Progenitor cell of endocrine pancreas (in vitro differentiated cells): ENCODE results near the gene PRR14L. TPM values are rescaled to one million over a fixed set of nuclear protein-coding genes. Genes with fewer than 3 reads are reported as not detected.

Experiments used
- DNase-seq: peaks from one replicate; pipeline ENCODE4 v3.0.0; 2021; ENCODE audit warnings: low spot score; ENCODE audit not compliant: unreplicated experiment
- H3K27ac Mint-ChIP-seq: 2 replicates; pipeline ENCODE4 v1.8.0; 2021; ENCODE audit warnings: mild to moderate bottlenecking, moderate library complexity, mixed read lengths
- H3K27me3 Mint-ChIP-seq: 2 replicates; pipeline ENCODE4 v1.8.0; 2021; ENCODE audit warnings: mixed read lengths
- H3K36me3 Mint-ChIP-seq: 2 replicates; pipeline ENCODE4 v1.8.0; 2022; ENCODE audit warnings: mixed read lengths; ENCODE audit not compliant: insufficient read depth
- H3K4me1 Mint-ChIP-seq: 2 replicates; pipeline ENCODE4 v1.8.0; 2021; ENCODE audit warnings: low read depth, mixed read lengths
- H3K4me3 Mint-ChIP-seq: 2 replicates; pipeline ENCODE4 v1.8.0; 2021; ENCODE audit warnings: low read depth, mild to moderate bottlenecking, moderate library complexity, mixed read lengths
- H3K9me3 Mint-ChIP-seq: 2 replicates; pipeline ENCODE4 v1.8.0; 2021; ENCODE audit warnings: low read depth, mixed read lengths
- total RNA-seq: library from RNA; stranded (reverse); gene quantifications from 2 replicates; pipeline ENCODE4 v1.2.1, GENCODE V29; 2021
- TF ChIP-seq, protein P1 (sequence below): fragments of 200-600 bp; sonication (generic); IDR thresholded peaks from one replicate; pipeline ENCODE4 v1.5.0; 2021; ENCODE audit warnings: antibody characterized with exemption, mild to moderate bottlenecking; ENCODE audit not compliant: unreplicated experiment

Gene PRR14L
- total RNA-seq, 1 donor from 2014 or later, result 87.2 TPM

DNA sequence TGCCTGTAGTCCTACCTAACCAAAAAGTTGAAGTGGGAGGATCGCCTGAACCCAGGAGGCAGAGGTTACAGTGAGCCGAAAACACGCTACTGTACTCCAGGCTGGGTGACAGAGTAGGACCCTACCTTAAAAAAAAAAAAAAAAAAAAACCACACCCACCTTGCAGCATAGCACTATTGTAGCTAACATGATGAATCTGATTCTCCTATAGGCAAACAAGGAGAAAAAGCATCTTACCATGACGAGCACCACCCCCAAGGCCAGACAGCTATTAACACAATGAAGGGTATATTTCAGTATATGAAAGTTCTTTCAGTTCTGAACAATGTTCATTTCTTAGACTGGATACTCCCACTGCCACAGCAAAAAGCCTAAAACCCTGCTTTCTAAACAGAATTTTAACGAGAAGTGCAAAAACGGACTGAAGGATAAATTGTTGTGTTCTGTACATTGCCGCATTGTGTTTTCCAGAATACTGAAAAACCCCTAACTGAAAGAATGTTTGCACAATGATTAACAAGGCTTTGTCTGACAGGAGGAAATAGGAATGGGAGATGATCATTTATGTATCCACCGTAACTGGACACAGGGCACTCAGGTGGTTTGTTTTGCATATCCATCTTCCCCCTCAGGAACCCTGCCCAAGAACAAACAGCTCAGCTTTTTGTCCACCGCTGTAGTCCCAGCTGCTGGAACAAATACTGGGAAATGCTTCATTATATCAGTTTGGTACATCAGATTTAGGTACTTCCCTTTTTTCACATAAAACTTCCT lies 96.8 kb downstream of the PRR14L start:
- peak overlapping the region; percentile 1 for H3K27ac Mint-ChIP-seq
- no peak overlapping the region for H3K4me3 Mint-ChIP-seq
- H3K9me3 Mint-ChIP-seq, result no peaks in the 10 kb centered on the region
- TF ChIP-seq, protein P1, sequence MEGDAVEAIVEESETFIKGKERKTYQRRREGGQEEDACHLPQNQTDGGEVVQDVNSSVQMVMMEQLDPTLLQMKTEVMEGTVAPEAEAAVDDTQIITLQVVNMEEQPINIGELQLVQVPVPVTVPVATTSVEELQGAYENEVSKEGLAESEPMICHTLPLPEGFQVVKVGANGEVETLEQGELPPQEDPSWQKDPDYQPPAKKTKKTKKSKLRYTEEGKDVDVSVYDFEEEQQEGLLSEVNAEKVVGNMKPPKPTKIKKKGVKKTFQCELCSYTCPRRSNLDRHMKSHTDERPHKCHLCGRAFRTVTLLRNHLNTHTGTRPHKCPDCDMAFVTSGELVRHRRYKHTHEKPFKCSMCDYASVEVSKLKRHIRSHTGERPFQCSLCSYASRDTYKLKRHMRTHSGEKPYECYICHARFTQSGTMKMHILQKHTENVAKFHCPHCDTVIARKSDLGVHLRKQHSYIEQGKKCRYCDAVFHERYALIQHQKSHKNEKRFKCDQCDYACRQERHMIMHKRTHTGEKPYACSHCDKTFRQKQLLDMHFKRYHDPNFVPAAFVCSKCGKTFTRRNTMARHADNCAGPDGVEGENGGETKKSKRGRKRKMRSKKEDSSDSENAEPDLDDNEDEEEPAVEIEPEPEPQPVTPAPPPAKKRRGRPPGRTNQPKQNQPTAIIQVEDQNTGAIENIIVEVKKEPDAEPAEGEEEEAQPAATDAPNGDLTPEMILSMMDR, result no peak
- H3K27me3 Mint-ChIP-seq, result no peaks in the 10 kb centered on the region
- no peak for DNase-seq
- peaks cover 4% of the 10 kb centered on the region for H3K36me3 Mint-ChIP-seq
- H3K4me1 Mint-ChIP-seq, result peaks cover 10% of the 10 kb centered on the region

DNA sequence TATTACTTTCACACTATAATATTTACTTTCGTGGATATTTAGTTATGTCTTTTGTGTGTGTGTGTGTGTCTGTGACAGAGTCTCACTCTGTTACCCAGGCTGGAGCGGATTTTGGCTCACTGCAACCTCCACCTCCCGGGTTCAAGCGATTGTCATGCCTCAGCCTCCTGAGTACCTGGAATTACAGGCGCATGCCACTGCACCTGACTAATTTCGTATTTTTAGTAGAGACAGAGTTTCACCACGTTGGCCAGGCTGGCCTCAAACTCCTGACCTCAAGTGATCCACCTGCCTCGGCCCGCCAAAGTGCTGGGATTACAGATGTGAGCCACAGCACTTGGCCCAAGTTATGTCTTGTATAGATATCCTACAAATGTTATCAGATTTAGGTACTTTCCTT lies 97.8 kb downstream of the PRR14L start:
- peaks cover 10% of the 10 kb centered on the region for H3K4me1 Mint-ChIP-seq
- no peak overlapping the region for H3K4me3 Mint-ChIP-seq
- DNase-seq, result no peak
- no peaks in the 10 kb centered on the region for H3K27me3 Mint-ChIP-seq
- TF ChIP-seq, protein P1, result no peak
- no peaks in the 10 kb centered on the region for H3K9me3 Mint-ChIP-seq
- H3K36me3 Mint-ChIP-seq, result peaks cover 4% of the 10 kb centered on the region
- no peak overlapping the region for H3K27ac Mint-ChIP-seq

DNA sequence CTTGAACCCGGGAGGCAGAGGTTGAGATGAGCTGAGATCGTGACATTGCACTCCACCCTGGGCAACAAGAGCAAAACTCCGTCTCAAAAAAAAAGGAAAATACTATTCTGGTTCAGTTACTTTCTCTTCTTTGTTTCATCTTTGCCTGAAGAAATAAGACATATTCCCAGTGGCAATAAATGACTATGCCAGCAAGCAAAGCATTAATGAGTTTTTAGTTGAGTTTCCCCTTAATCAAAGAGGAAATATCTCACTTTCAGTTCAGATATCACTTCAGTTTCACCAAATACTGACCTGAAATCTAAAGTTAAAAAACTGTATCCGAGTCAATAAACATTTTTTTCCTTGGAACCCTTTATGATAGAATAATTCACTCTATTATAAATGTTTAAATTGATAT lies 98.3 kb downstream of the PRR14L start:
- Mint-ChIP-seq H3K4me1 (peaks cover 10% of the 10 kb centered on the region), H3K27me3 (no peaks in the 10 kb centered on the region), H3K27ac (no peak overlapping the region), H3K4me3 (no peak overlapping the region), H3K36me3 (peaks cover 4% of the 10 kb centered on the region), H3K9me3 (no peaks in the 10 kb centered on the region)
- TF ChIP-seq, protein P1, result no peak
- DNase-seq, result no peak

DNA sequence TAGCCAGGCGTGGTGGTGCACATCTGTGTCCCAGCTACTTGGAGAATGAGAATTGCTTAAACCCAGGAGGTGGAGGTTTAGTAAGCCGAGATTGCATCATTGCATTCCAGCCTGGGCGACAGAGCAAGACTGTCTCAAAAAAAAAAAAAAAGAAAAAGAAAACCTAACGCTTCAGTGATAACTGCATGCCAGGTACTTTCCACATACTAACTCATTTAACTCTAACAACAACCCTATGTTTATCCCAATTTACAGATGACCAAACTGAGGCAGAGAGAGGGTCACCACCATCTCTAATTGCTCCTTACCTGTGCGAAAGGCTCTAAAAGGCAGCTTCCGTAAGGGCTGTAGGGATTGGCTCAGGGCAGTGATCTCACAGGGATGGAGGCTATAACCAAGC lies 99.5 kb downstream of the PRR14L start:
- no peak overlapping the region for H3K27ac Mint-ChIP-seq
- TF ChIP-seq, protein P1, result no peak
- H3K27me3 Mint-ChIP-seq, result no peaks in the 10 kb centered on the region
- no peak overlapping the region for H3K4me3 Mint-ChIP-seq
- peaks cover 4% of the 10 kb centered on the region for H3K36me3 Mint-ChIP-seq
- H3K9me3 Mint-ChIP-seq, result no peaks in the 10 kb centered on the region
- DNase-seq, result no peak
- H3K4me1 Mint-ChIP-seq, result peaks cover 10% of the 10 kb centered on the region

DNA sequence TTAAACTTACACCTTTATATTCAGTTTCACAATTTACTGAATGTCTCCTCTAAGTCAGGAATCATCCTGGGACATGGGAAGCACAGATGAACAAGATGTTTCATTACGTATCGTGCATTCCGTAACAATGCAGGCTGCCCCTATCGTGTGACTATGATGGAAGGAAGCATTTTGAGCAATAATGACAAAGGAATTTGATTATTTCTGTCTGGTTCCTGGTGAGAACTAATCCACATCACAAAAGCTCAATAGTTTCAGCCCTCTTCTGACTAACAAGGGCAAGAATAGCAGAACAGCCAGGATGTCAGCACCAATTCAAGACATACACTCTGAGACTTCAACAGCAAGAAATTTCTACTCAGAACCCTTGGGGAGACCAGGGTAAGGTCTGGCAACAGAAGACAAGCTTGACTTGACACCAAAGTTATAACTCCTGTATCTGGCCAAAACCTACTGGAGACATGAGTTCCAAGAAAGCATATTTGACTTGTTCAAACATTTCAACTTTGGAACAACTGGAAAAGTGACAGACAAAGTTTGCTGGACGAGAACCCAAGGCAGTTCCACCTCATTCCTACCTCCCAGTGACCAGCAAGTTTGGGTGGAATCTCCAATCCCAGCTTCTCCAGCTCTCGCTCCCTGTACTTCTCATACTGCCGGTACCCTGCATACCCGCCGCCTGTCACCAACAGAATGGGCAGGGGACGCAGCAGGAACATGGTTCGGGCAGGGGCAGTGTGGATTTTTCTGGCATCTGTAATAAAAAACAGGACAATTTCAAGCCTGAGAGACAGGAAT lies 102.2 kb downstream of the PRR14L start:
- Mint-ChIP-seq H3K4me1 (no peaks in the 10 kb centered on the region), H3K27ac (no peak overlapping the region), H3K9me3 (no peaks in the 10 kb centered on the region), H3K27me3 (no peaks in the 10 kb centered on the region), H3K36me3 (peaks cover 13% of the 10 kb centered on the region), H3K4me3 (no peak overlapping the region)
- DNase-seq, result no peak
- TF ChIP-seq, protein P1, result no peak
